HL-60/S4 (cell line): Measurements from ENCODE around the gene YIF1B.
"Not testable (repeated sequence)": the region's sequence is repeated elsewhere in the genome, so short reads cannot be mapped to it uniquely, and the experiment has no call there.

Experiments
- in situ Hi-C: fragments of 300-500 bp; cut with MboI; formaldehyde crosslinking; loops from 2 replicates; pipeline ENCODE4 v1.14.3; 2022; ENCODE audit warnings: low sequenced_read_pairs

YIF1B gene

GRCh38 chr19:38277969-38278680, 37.6 kb downstream of the YIF1B start:
- in situ Hi-C loops, result no loop called here

GRCh38 chr19:38277549-38277948, 38.2 kb downstream of the YIF1B start:
- in situ Hi-C loops, result no loop called here

- in situ Hi-C loops, result no loop called here
Measured at GRCh38 chr19:38276942-38277517, 38.7 kb downstream of the YIF1B start.

- in situ Hi-C loops, result no loop called here
Measured at GRCh38 chr19:38274739-38275138, 41.0 kb downstream of the YIF1B start.

GRCh38 chr19:38273499-38273898, 42.2 kb downstream of the YIF1B start:
- in situ Hi-C loops, result no loop called here

GRCh38 chr19:38270587-38271167, 45.1 kb downstream of the YIF1B start:
- in situ Hi-C loops, result no loop called here

- in situ Hi-C loops, result no loop called here
Measured at GRCh38 chr19:38268539-38268938, 47.2 kb downstream of the YIF1B start.

GRCh38 chr19:38267761-38268483, 47.8 kb downstream of the YIF1B start:
- in situ Hi-C loops, result no loop called here

GRCh38 chr19:38266981-38267597, 48.7 kb downstream of the YIF1B start:
- in situ Hi-C loops, result no loop called here

- in situ Hi-C loops, result no loop called here
Measured at GRCh38 chr19:38265921-38266429, 49.8 kb downstream of the YIF1B start.

GRCh38 chr19:38265213-38265861, 50.4 kb downstream of the YIF1B start:
- in situ Hi-C loops, result no loop called here

- in situ Hi-C loops, result no loop called here
Measured at GRCh38 chr19:38264486-38265212, 51.1 kb downstream of the YIF1B start, which contains the start of gene SPINT2. TSS of gene SPINT2 (plus strand) at chr19:38264573. CDS start at chr19:38264893, 320 bp downstream.

- in situ Hi-C loops, result no loop called here
Measured at GRCh38 chr19:38263689-38264485, 51.9 kb downstream of the YIF1B start.

- in situ Hi-C loops, result no loop called here
Measured at GRCh38 chr19:38262585-38263268, 53.0 kb downstream of the YIF1B start.

- in situ Hi-C loops, result not testable (repeated sequence)
Measured at GRCh38 chr19:38261942-38262341, 53.8 kb downstream of the YIF1B start.

- in situ Hi-C loops, result no loop called here
Measured at GRCh38 chr19:38255383-38256014, 60.2 kb downstream of the YIF1B start.

GRCh38 chr19:38253788-38254187, 62.0 kb downstream of the YIF1B start:
- in situ Hi-C loops, result no loop called here
